Thyroid gland (tissue), 4 donors: ENCODE data around the gene LMBR1L. TPM values are rescaled to one million over a fixed set of nuclear protein-coding genes. Genes with fewer than 3 reads are reported as not detected.
"Not testable (repeated sequence)": the region's sequence is repeated elsewhere in the genome, so short reads cannot be mapped to it uniquely, and the experiment has no call there.

ENCODE experiments used
- DNase-seq, 2 donors: peaks; one replicate each; pipeline ENCODE4 v3.0.0-alpha.2; 2019
- H3K27ac ChIP-seq, 3 donors: fragments of 200-600 bp; sonication (generic); 1 replicate in 2 of 3; 2 replicates in 1 of 3; pipeline ENCODE4 v1.5.1; 2016 to 2019; ENCODE audit warnings: mild to moderate bottlenecking in 1 of 3, moderate library complexity in 1 of 3
- H3K27me3 ChIP-seq: fragments of 200-600 bp; sonication (generic); one replicate; pipeline ENCODE4 v1.5.1; 2019
- H3K36me3 ChIP-seq, 2 donors: fragments of 200-600 bp; sonication (generic); one replicate each; pipeline ENCODE4 v1.5.1; 2016 to 2019
- H3K4me1 ChIP-seq, 2 donors: fragments of 200-600 bp; sonication (generic); one replicate each; pipeline ENCODE4 v1.5.1; 2017 to 2019
- H3K4me3 ChIP-seq, 3 donors: fragments of 200-600 bp; sonication (generic); replicated peaks in 1 of 3; 1 replicate in 2 of 3; 2 replicates in 1 of 3; pipeline ENCODE4 v1.5.1; 2016; ENCODE audit warnings: mild to moderate bottlenecking in 1 of 3
- H3K9me3 ChIP-seq: fragments of 200-600 bp; sonication (generic); one replicate; pipeline ENCODE4 v1.5.1; 2017
- CTCF ChIP-seq, 6 experiments: fragments of 200-600 bp in 3 of 6; fragments of 450-650 bp in 3 of 6; sonication (generic) in 3 of 6; IDR thresholded peaks; one replicate each; pipeline ENCODE4 v1.5.1; 2016 to 2019; ENCODE audit warnings: antibody characterized with exemption in 6 of 6, mild to moderate bottlenecking in 2 of 6, inconsistent platforms in 1 of 6, moderate library complexity in 1 of 6
- POLR2A ChIP-seq, 2 donors: fragments of 450-650 bp; IDR thresholded peaks; one replicate each; pipeline ENCODE4 v1.6.1; 2017; ENCODE audit warnings: antibody characterized with exemption in 2 of 2, mild to moderate bottlenecking in 2 of 2, moderate library complexity in 1 of 2
- WGBS, 2 donors: methylation state at CpG; one replicate each; pipeline ENCODE4 v1.1.5; 2017; 5-methylcytosine and 5-hydroxymethylcytosine counted together
- intact Hi-C: fragments of 100-400 bp; cut with DNase I; formaldehyde crosslinking; loops from one replicate; pipeline ENCODE4 v1.15.1; 2023
- total RNA-seq, 4 donors: library from RNA; depleted of rRNA; stranded (reverse); fragments of >200 nt; gene quantifications; one replicate each; pipeline ENCODE4 v1.2.3, GENCODE V29; 2016

The LMBR1L gene
- total RNA-seq, 4 donors from 2014 or later = 30.4 to 54.8 (median 46.6) TPM

DNA sequence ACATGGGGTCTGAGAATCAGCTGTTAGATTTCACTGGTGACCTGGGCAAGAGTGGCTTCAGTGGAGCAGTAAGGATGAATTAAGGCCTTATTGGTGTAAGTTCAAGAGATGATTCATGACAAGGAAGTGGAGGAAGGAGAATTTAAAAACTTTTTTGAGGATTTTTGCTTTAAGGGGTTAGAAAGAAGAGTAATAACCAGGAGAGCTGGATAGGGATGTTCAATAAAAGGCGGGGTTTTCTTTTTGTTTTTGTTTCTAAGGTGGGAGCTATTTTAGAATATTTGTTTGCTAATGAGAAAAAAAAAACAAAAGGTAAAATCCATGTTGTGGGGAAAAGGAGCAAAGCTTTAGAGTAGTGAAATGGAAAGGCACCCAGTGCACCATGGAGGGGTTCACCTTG is 35.8 kb upstream of the LMBR1L start:
- WGBS, 2 donors = 95 to 98% methylated on average over 1 of the region's 1 CpG
- Histone ChIP-seq H3K4me3 (no peak overlapping the region), H3K9me3 (no peaks in the 10 kb centered on the region), H3K27me3 (no peaks in the 10 kb centered on the region), H3K36me3 (no peaks in the 10 kb centered on the region), H3K27ac (no peak overlapping the region), H3K4me1 (no peaks in the 10 kb centered on the region)
- intact Hi-C loops = no loop called here
- no peak for TF ChIP-seq CTCF (IDR thresholded peaks at IDR 0.05)
- no peak for TF ChIP-seq POLR2A (IDR thresholded peaks at IDR 0.05)
- no peak for DNase-seq

DNA sequence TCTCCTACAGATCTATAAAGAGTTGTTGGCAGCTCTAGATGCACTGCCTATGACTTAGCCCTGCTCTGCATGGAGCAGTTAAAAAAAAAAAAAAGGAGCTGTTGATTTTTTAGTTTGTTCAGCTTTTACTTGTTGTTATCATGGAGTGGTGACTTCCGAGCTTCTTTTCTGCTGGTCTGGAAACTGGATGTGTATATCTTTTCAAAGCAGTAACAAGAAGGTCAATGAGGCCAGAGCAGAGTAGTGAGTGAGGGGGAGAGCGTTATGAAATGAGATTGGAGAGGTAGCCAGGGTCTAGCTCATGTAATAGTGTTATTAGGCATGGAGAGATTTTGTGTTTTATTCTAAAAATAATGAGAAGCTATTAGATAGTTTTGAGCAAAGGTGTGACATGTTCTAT is 33.7 kb upstream of the LMBR1L start:
- H3K4me1 ChIP-seq = no peaks in the 10 kb centered on the region
- no peaks in the 10 kb centered on the region for H3K9me3 ChIP-seq
- TF ChIP-seq CTCF (IDR thresholded peaks at IDR 0.05) (no peak), POLR2A (IDR thresholded peaks at IDR 0.05) (no peak)
- intact Hi-C loops = no loop called here
- DNase-seq = no peak
- no peaks in the 10 kb centered on the region for H3K36me3 ChIP-seq
- no peak overlapping the region for H3K4me3 ChIP-seq
- whole genome bisulfite sequencing, 2 donors = 69 to 73% methylated on average over 2 of the region's 2 CpGs
- no peaks in the 10 kb centered on the region for H3K27me3 ChIP-seq
- no peak overlapping the region for H3K27ac ChIP-seq

- Histone ChIP-seq H3K9me3 (no peaks in the 10 kb centered on the region), H3K4me1 (no peaks in the 10 kb centered on the region), H3K4me3 (no peak overlapping the region), H3K27ac (no peak overlapping the region), H3K36me3 (no peaks in the 10 kb centered on the region), H3K27me3 (no peaks in the 10 kb centered on the region)
- intact Hi-C loops = loop anchor here (10.0 kb wide), 1 partner anchor 96 kb away; no protein-coding TSS in a partner anchor
- 88 to 94% methylated on average over 2 of the region's 2 CpGs for WGBS, 2 donors
- DNase-seq = no peak
- TF ChIP-seq POLR2A (IDR thresholded peaks at IDR 0.05) (no peak), CTCF (IDR thresholded peaks at IDR 0.05) (no peak)
These were observed 28.4 kb upstream of the LMBR1L start for GRCh38 chr12:49138999-49139398.

GRCh38 chr12:49138587-49138986 is 27.9 kb upstream of the LMBR1L start:
- Histone ChIP-seq H3K9me3 (no peaks in the 10 kb centered on the region), H3K4me3 (no peak overlapping the region), H3K27me3 (no peaks in the 10 kb centered on the region), H3K36me3 (no peaks in the 10 kb centered on the region), H3K27ac (no peak overlapping the region), H3K4me1 (no peaks in the 10 kb centered on the region)
- TF ChIP-seq POLR2A (IDR thresholded peaks at IDR 0.05) = no peak
- TF ChIP-seq CTCF (IDR thresholded peaks at IDR 0.05) = no peak
- DNase-seq = no peak
- intact Hi-C loops = loop anchor here (10.0 kb wide), 1 partner anchor 96 kb away; no protein-coding TSS in a partner anchor
- WGBS, 2 donors = 49 to 59% methylated on average over 2 of the region's 2 CpGs

GRCh38 chr12:49137476-49137875 is 26.8 kb upstream of the LMBR1L start:
- DNase-seq = no peak
- Histone ChIP-seq H3K27ac (no peak overlapping the region), H3K27me3 (no peaks in the 10 kb centered on the region), H3K4me3 (no peak overlapping the region), H3K36me3 (no peaks in the 10 kb centered on the region), H3K4me1 (peaks cover 0 to under 1% of the 10 kb centered on the region in 2 donors), H3K9me3 (no peaks in the 10 kb centered on the region)
- intact Hi-C loops = loop anchor here (10.0 kb wide), 1 partner anchor 97 kb away; no protein-coding TSS in a partner anchor
- WGBS, 2 donors = 90 to 96% methylated on average over 1 of the region's 1 CpG
- TF ChIP-seq CTCF (IDR thresholded peaks at IDR 0.05) (no peak), POLR2A (IDR thresholded peaks at IDR 0.05) (no peak)

DNA sequence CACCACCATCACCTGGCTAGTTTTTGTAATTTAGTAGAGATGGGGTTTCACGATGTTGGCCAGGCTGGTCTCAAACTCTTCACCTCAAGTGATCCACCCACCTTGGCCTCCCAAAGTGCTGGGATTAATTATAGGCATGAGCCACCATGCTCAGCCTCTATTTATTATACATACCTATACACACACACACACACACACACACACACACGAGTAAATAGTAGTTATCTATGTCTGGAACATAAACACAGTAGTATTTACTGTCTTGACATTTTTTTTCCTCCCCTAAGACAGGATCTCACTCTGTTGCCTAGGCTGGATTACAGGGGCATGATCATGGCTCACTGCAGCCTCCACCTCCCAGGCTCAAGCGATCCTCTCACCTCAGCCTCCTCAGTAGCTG is 26.4 kb upstream of the LMBR1L start:
- not testable (repeated sequence) for H3K27me3 ChIP-seq, DNase-seq, H3K4me1 ChIP-seq, H3K27ac ChIP-seq, H3K4me3 ChIP-seq, H3K9me3 ChIP-seq, H3K36me3 ChIP-seq
- intact Hi-C loops = loop anchor here (10.0 kb wide), 1 partner anchor 98 kb away; no protein-coding TSS in a partner anchor
- WGBS, 2 donors = 94 to 97% methylated on average over 3 of the region's 3 CpGs
